GM18867 (cell line): Measurements from ENCODE around the gene DAD1.
A peak's percentile ranks its signal among the peaks of the same experiment; 100 is the strongest.
"Not testable (repeated sequence)": the region's sequence is repeated elsewhere in the genome, so short reads cannot be mapped to it uniquely, and the experiment has no call there.

ENCODE experiments used
- ATAC-seq: cut with Tn5 transposase; IDR thresholded peaks from one replicate; pipeline ENCODE4 v1.9.1; 2021; ENCODE audit warnings: mild to moderate bottlenecking, moderate library complexity; ENCODE audit not compliant: unreplicated experiment

The DAD1 gene

GRCh38 chr14:22589096-22589839, at the start of gene DAD1:
TSS of gene DAD1 (minus strand) at chr14:22589224. CDS start at chr14:22589157, 67 bp downstream.
- peak; percentile 89 for ATAC-seq

DNA sequence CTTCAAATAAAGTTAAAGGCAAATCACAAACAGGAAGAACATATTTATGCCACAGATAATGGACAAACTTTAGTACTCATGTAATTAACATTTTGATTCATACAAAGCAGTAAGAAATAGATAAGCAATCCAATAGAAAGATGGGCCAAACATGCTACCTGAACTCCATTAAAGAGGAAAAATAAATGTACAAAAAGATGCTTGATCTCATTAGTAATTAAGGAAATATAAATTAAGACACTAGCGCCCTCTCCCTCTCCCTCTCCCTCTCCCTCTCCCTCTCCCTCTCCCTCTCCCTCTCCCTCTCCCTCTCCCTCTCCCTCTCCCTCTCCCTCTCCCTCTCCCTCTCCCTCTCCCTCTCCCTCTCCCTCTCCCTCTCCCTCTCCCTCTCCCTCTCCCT, 47.0 kb upstream of the DAD1 start:
- ATAC-seq: not testable (repeated sequence)

GRCh38 chr14:22634233-22634900, 45.3 kb upstream of the DAD1 start:
- ATAC-seq: no peak

GRCh38 chr14:22630486-22630885, 41.5 kb upstream of the DAD1 start:
- ATAC-seq: no peak

- ATAC-seq: no peak
Measured at GRCh38 chr14:22630066-22630465, 41.0 kb upstream of the DAD1 start.

GRCh38 chr14:22629361-22629760, 40.3 kb upstream of the DAD1 start:
- no peak for ATAC-seq

- ATAC-seq: no peak
Measured at GRCh38 chr14:22627506-22628263, 38.7 kb upstream of the DAD1 start.

GRCh38 chr14:22626590-22626989, 37.6 kb upstream of the DAD1 start:
- no peak for ATAC-seq

DNA sequence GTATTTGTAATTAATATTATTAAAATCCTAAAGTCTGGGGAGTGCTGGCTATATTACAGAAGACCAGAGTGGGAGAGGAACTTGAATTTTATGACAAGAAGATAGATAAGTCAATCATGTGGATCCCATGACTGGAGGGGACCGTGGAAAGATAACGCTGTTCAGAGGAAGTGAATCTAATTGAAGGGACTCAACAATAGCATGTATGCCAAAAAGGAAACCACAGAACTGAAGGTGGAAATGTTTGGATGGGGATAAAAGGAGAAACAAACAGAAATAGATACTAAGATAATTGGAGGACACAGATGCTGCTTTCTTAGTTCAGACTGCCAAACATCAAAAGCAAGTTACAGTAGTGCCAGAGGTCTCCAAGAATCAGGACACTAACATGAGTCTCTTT, 34.0 kb upstream of the DAD1 start:
- no peak for ATAC-seq

DNA sequence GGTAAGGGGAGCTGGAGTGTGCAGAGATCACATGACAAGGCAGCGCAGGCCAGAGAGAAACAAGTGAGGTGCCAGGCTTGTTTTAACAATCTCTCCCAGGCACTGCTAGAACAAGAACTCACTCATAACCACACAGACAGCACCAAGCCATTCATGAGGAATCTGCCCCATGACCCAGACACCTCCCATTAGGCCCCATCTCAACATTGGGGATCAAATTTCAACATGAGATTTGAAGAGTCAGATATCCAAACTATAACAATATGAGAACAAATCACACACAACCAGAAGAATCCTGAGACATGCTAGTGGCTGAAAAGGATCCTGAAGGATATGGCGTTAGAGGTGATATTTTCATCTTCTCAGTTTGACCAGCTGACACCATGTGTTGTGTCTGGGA, 33.2 kb upstream of the DAD1 start:
- ATAC-seq: no peak

DNA sequence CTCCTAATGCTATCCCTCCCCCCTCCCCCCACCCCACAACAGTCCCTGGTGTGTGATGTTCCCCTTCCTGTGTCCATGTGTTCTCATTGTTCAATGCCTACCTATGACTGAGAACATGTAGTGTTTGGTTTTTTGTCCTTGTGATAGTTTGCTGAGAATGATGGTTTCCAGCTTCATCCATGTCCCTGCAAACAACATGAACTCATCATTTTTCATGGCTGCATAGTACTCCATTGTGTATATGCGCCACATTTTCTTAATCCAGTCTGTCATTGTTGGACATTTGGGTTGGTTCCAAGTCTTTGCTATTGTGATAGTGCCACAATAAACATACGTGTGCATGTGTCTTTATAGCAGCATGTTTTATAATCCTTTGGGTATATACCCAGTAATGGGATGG, 26.7 kb upstream of the DAD1 start:
- not testable (repeated sequence) for ATAC-seq

DNA sequence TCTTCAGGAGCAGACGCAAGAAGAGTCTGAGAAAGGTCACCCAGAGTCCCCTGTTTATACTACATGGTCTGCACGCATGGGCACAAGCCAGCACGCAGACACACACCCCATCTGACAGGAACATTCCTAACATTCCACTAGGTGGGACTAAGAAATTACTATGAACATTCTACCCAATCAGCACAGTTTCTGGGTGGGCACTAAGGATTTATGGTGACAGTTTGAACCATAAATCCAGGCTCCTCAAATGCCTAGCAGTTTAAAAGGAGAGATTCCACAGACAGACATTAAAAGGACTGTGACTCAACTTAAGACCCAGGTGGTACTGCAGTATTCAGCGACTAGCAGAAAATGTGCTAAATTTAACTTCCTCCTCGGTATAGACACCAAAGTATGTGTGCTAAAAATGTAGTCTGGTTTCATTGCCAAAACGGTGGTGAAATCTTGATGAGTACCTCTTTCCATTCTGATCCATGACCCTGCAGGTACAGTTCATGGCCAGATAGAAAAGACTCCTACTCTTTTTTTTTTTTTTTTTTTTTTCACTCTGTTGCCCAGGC, 25.3 kb upstream of the DAD1 start:
- ATAC-seq: no peak

GRCh38 chr14:22613736-22614239, 24.8 kb upstream of the DAD1 start:
- ATAC-seq: no peak

DNA sequence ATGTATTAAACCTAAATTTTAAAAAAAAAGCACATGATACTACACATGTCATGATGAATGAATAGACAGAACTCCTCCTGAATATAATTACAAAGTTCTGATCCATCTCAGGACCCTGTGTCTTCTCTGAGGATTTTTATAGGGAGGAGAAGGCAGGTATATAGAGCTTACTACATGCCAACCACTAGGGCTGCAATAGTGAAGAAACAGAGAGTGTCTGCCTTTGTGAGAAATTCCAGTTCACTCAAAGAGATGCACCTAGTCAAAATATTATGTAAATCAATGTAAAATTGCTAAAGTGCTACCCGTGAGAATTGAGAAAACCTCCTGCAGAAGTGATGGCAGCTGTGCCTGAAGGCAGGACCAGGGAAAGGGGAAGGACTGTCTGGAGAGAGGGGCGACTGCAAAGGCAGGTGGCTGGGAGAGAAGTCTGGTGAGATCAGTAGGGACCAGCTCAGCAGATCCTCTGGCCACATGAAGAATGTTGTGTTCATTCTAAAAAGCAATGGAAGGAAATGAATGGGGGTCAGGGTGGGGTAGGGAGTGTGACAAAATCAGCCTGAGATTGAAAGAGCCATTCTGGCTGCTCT, 24.2 kb upstream of the DAD1 start:
- no peak for ATAC-seq

- no peak for ATAC-seq
Measured at GRCh38 chr14:22610931-22611330, 21.9 kb upstream of the DAD1 start.

GRCh38 chr14:22607291-22607690, 18.3 kb upstream of the DAD1 start:
- ATAC-seq: no peak

DNA sequence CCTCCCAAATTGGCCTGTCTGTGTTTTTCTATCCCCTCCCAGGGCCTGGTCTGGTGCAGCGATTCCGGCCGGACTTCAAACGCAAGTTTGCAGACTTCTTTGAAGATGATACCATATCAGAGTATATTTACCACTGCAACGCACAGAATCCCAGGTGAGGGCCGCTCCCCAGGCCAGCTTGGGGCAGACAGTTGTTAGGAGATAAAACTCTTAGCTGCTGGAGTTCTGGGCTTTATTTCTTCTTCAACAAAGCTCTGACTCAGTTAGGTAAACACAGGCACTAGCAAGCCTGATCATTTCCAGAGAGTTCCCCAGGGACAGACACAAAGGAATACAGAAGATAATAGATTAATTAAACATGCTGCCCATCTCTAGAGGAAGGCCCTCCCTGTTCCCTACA, 17.4 kb upstream of the DAD1 start:
- ATAC-seq: no peak

- ATAC-seq: no peak
Measured at GRCh38 chr14:22602862-22603261, 13.8 kb upstream of the DAD1 start.

DNA sequence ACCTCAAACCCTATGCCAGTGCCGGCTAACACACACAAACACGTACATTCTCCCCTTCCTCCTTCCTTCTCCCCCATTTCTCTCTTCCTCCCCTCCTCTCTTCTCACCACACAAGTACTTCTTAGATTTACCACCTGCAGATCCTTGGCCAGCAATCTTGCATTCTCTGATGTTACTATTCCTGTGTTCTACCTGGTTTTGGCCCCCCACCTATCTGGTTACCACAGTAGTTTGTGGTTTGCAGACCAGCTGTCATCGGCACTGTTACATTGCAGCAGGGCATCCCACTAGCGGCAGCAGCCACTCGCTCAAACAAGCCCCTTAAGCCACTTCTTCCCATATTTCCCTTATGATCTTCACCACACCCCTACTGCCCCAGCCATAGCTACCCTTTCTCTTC, 13.0 kb upstream of the DAD1 start:
- no peak for ATAC-seq

- no peak for ATAC-seq
Measured at GRCh38 chr14:22601456-22601855, 12.4 kb upstream of the DAD1 start.

DNA sequence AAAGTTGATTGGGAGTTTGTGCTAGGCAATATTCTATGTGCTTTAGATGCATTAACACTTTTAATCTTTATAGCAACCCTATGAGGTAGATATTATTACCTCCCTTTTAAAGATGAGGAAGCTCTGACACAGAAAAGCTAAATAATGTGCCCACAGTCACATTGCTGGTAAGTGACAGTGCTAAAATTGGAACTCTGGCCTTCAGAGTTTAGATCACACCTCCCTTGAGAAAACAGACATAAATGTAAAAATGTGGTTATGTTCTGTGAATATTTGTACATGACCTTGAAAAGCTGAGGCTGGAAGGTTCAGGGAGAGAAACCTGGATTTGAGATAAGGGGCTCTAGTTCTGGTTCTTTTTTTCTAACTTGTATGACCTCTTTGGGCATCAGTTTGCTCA, 11.0 kb upstream of the DAD1 start:
- ATAC-seq: no peak
